GM19025 (cell line): ENCODE data around the gene RALGAPA2.

Experiments
- ATAC-seq: cut with Tn5 transposase; IDR thresholded peaks from one replicate; pipeline ENCODE4 v1.9.1; 2021; ENCODE audit warnings: mild to moderate bottlenecking, low read depth, moderate library complexity; ENCODE audit not compliant: unreplicated experiment

Gene RALGAPA2

GRCh38 chr20:20729563-20729962, 17.1 kb upstream of the RALGAPA2 start:
- no peak for ATAC-seq

GRCh38 chr20:20721489-20721888, 9.0 kb upstream of the RALGAPA2 start:
- no peak for ATAC-seq

- no peak for ATAC-seq
Observed at GRCh38 chr20:20720158-20720557, 7.7 kb upstream of the RALGAPA2 start.

- no peak for ATAC-seq
Observed at GRCh38 chr20:20719411-20719810, 7.0 kb upstream of the RALGAPA2 start.

DNA sequence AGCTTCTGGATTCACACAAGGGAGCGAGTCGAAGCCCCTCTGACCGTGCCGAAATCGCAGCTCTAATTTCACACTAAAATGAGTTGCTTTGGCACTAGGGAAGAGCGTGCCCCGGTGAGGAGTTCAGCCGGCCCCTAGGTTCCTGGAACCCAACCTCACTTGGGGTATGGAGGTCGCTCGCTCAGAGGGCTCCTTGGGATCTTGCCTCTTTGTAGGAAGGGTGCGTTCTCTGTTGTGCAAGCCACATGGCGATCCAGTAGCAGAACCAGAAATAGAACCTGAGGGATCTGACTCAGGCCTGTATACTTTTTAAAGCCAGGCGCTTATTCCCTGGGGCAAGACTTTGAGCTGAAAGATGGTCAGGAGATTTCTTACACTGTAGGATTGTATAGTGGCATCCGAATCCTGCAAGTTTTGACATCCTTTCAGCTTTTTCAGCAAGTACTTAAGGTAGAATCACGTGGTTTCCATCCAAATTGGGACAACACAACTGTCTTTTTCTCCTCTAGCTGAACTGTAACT, 861 bp upstream of the RALGAPA2 start:
- ATAC-seq, result no peak

DNA sequence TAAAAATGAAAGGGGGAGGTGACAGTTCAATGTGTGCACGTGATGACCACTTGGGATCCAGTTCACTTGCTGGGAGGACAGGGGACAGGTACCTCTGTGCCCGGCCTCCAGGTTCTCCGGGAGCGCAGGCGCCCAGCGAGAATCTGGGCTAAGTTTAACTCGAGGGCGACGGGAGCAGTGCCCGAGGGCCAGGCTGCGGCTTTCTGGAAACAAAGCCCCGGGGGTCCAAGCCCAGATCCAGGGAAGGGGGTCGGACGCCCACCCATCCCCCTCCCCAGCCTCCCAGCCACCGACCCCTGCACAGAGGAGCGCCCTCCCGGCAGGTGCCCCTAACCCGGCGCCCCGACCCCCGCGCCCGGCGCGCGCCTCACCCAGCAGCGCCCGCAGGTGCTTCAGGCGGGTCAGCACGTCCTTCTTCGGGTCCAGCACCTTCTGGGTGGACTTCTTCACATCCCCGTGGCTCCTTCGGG, 405 bp downstream of the RALGAPA2 start:
- ATAC-seq, result peak; percentile 1

- no peak for ATAC-seq
Observed at GRCh38 chr20:20711413-20711812, 1.0 kb downstream of the RALGAPA2 start.

DNA sequence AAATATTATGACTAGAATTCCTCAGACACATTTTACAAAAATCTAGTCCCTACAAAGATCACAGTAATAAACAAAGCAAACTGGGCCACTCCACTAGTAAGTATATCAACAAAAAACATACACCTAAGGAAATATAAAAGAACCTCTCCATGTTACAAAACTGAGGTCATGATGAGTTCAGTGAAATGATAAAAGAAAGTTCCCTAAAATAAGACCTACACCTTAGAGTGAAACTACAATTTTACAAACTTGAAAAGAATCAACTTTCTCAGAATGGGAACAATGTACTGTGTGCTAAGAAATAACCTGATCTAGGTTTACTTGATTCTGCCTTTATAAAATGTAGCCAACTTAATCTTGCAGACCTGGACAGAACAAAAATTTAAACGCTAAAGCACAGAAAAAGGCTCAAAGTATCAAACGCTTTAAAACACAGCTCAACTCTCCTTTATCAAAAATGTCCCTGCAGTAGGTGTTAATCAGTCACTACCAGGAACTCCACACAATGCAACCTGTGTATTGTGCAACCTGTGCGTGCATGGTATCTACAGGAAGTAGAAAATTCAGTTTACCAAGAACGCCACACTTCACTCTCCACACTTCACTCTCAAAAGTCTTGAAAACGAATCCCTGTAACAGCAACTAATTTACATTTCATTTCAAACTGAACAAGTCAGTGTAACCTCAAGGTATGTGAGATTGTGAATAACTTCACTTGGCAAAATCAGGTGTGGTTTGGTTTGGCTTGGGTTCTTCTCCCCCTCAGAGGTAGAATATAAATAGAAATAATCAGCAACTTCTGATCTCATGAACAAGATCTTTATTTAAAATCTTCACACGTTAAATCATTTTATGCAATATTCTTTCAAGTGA, 1.8 kb downstream of the RALGAPA2 start:
- no peak for ATAC-seq

DNA sequence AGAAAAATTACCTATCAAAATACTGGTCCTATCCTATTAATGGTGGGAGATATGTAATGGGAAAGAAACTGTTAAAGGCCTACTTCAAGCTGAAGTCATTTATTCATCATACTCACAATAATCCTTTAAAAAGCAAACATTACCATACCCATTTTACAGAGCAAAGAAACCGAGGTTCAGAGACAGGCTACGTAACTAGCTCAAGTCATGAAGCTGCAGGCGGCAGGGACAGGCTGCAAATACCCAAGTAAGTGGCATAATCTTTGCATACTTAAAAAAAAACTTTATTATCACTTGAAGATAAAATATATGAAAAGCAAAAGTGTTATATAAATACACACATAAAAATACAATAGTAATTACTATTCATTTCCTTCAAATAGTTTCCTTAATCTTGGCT, 2.6 kb downstream of the RALGAPA2 start:
- no peak for ATAC-seq

DNA sequence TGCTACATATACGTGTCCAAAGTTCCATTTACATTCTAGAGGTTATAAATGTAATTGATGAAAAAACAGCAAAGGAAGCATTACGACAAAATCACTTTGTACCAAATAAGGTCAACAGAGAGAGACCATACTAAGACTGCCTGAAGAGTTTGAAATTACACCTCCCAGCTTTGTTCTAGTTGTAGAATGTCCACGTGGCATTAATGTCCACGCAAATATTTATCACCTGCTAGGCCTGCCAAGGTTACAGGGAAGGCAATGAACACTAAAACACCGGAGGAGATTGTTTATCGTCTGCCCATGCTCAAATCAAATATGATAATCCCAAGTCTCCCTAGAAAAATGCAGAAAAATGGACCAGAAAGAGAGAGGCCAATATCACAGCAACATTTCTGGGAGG, 6.2 kb downstream of the RALGAPA2 start:
- no peak for ATAC-seq

- no peak for ATAC-seq
Observed at GRCh38 chr20:20702330-20703245, 9.9 kb downstream of the RALGAPA2 start.

DNA sequence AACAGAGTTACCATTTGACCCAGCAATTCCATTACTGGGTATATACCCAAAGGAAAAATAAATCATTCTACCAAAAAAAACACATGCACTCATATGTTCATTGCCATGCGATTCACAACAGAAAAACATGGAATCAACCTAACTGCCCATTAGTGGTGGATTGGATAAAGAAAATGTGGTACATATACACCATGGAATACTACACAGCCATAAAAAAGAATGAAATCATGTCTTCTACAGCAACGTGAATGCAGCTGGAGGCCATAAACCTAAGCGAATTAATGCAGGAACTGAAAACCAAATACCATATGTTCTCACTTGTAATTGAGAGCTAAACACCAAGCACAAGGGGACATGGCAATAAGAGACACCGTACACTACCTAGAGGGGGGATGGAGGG, 12.5 kb downstream of the RALGAPA2 start:
- no peak for ATAC-seq

- ATAC-seq, result no peak
Observed at GRCh38 chr20:20699144-20699543, 13.3 kb downstream of the RALGAPA2 start.

GRCh38 chr20:20697325-20697845, 15.1 kb downstream of the RALGAPA2 start:
- no peak for ATAC-seq

GRCh38 chr20:20695250-20695816, 17.1 kb downstream of the RALGAPA2 start:
- no peak for ATAC-seq

DNA sequence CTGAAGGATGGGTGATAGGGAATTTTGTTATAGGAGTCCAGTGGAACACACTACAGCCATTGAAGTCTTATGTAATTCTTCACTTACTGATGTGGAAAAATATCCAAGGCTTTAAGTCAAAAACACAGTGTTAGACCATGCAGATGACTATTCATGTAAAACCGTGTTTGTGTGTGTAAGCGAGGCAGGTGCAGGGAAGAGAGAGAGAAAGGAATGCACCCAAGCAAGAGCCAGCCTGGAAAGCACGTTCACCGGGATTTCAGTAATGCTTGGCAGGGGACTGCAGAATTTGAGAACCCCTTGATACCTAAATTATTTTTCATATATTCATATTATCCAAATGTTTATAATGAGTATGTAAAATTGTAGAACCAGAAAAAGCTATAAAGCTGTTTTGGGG, 17.9 kb downstream of the RALGAPA2 start:
- no peak for ATAC-seq

DNA sequence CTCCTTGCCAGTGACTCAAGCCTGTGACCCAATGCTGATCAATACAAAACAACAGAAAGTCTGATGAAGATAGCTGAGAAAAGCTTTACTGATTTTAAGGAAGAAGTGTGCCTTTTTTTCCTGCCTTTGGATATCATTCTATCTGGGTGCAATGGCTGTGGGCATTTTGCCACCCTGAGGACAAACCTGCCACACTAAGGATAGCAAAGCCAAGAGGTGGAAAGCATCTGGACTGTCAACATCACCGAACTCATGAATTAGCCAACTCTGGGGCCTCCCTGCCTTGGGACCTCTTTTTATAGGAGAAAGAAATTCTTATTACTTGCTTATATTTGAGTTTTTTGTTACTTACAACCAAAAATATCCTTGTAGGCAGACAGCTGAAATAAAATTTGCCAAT, 19.9 kb downstream of the RALGAPA2 start:
- no peak for ATAC-seq

DNA sequence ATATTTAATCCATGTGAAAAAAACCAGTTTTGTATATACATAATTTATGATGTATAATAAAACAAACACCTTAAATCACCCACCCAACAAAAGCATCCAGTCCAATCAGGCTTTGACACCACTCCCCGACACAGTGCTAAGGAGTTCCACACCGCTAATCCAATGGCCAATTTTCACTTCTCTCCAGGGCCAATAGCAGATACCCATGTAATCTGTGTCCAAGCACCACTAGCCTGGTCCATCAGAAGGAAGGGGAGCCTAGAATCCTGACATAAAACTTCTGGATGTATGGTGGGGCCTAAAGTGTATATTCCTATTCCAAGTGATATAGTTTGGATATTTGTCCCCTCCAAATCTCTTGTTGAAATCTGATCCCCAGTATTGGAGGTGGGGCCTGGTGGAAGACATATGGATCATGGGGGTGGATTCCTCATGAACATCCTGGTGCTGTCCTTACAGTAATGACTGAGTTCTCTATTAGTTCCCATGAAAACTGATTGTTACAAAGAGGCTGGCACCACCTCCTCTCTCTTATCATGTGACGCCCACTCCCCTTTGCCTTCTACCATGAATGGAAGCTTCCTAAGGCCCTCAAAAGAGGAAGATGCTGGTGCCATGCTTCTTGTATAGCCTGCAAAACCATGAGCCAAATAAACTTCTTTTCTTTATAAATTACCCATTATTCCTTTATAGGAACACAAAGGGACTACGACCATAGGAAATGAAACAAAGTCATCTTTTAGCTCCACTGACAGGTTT, 20.8 kb downstream of the RALGAPA2 start:
- peak; percentile 17 for ATAC-seq

GRCh38 chr20:20690676-20691476, 21.6 kb downstream of the RALGAPA2 start:
- ATAC-seq, result peak; percentile 42
